Activated CD8-positive, alpha-beta memory T cell treated with anti-CD3 and anti-CD28 coated beads, Interleukin-2, amount 50 U/mL, for 1 hour (primary cell): ENCODE measurements around the gene HHIPL1.
"Not testable (repeated sequence)": the region's sequence is repeated elsewhere in the genome, so short reads cannot be mapped to it uniquely, and the experiment has no call there.

Experiments
- DNase-seq: peaks from one replicate; pipeline ENCODE4 v3.0.0-alpha.2; 2020; ENCODE audit errors: extremely low read depth

The HHIPL1 gene

GRCh38 chr14:99634443-99634842 lies 10.5 kb upstream of the HHIPL1 start:
- no peak for DNase-seq

GRCh38 chr14:99635116-99635515 lies 9.8 kb upstream of the HHIPL1 start:
- no peak for DNase-seq

GRCh38 chr14:99636487-99636886 lies 8.4 kb upstream of the HHIPL1 start:
- DNase-seq: no peak

GRCh38 chr14:99637624-99638023 lies 7.3 kb upstream of the HHIPL1 start:
- DNase-seq: no peak

GRCh38 chr14:99642771-99643170 lies 2.2 kb upstream of the HHIPL1 start:
- DNase-seq: not testable (repeated sequence)

GRCh38 chr14:99643343-99643742 lies 1.6 kb upstream of the HHIPL1 start:
- DNase-seq: no peak

- no peak for DNase-seq
Measured at GRCh38 chr14:99644035-99644587, 818 bp upstream of the HHIPL1 start.

- no peak for DNase-seq
Measured at GRCh38 chr14:99645545-99646505, 896 bp downstream of the HHIPL1 start.

- DNase-seq: no peak
Measured at GRCh38 chr14:99647411-99647810, 2.5 kb downstream of the HHIPL1 start.

- no peak for DNase-seq
Measured at GRCh38 chr14:99648027-99648784, 3.3 kb downstream of the HHIPL1 start.

- DNase-seq: no peak
Measured at GRCh38 chr14:99649219-99649618, 4.3 kb downstream of the HHIPL1 start.

GRCh38 chr14:99649643-99650042 lies 4.7 kb downstream of the HHIPL1 start:
- DNase-seq: no peak

GRCh38 chr14:99650189-99650588 lies 5.3 kb downstream of the HHIPL1 start:
- no peak for DNase-seq

- DNase-seq: no peak
Measured at GRCh38 chr14:99651953-99652746, 7.2 kb downstream of the HHIPL1 start.

- DNase-seq: no peak
Measured at GRCh38 chr14:99654235-99654985, 9.5 kb downstream of the HHIPL1 start.

- DNase-seq: no peak
Measured at GRCh38 chr14:99655521-99655920, 10.6 kb downstream of the HHIPL1 start.

- DNase-seq: no peak
Measured at GRCh38 chr14:99656171-99656570, 11.2 kb downstream of the HHIPL1 start.

GRCh38 chr14:99657645-99658155 lies 12.8 kb downstream of the HHIPL1 start:
- no peak for DNase-seq

- no peak for DNase-seq
Measured at GRCh38 chr14:99658218-99658845, 13.4 kb downstream of the HHIPL1 start.

- no peak for DNase-seq
Measured at GRCh38 chr14:99659333-99659741, 14.4 kb downstream of the HHIPL1 start.
